Limb (tissue), 2 donors: Measurements from ENCODE around the gene FLT3.

Experiments
- DNase-seq, 2 donors: peaks; one replicate each; pipeline ENCODE4 v3.0.0-alpha.2; 2016; ENCODE audit errors: extremely low spot score in 2 of 2

Gene FLT3

DNA sequence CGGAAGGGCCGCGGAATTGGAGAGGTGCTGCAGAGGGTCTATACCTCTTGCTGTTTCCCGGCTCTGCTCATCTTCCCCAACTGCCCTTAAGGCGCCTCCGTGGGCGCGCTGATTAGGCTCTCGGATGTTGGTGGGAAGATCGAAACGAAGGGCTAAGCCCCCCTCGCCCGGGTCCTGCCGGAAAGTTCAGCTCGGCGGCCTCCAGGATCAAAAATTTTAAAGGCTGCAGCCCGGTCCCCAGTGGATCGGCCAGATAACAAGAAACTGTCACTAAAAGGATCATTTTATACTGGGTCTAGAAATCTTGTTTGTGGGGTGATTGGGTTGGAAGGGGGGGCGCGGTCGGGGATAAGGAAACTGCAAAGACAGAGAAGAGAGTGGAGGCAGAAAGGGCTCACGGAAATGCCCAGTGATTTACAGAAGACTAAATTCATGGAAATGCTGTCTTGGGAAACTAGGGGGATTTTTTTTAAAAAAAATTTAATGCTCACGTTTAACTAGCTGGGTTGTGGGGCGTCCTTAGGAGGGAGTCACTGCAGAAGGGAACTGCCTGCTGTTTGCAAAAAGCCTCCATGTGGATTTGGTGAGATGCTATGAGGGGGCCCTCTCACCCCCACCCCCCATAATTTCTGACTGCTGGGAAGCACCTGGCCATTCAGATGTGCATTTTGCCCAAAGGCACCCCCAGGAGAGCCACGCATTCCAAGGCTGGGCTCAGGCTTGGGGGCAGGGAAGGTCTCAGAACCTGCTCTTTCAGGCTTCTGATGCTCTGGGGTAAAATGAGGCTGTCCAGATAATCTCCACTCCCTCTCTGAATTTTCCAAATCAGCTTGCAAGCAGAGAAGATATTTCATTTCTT is 138.9 kb downstream of the FLT3 start:
- DNase-seq, result no peak

DNA sequence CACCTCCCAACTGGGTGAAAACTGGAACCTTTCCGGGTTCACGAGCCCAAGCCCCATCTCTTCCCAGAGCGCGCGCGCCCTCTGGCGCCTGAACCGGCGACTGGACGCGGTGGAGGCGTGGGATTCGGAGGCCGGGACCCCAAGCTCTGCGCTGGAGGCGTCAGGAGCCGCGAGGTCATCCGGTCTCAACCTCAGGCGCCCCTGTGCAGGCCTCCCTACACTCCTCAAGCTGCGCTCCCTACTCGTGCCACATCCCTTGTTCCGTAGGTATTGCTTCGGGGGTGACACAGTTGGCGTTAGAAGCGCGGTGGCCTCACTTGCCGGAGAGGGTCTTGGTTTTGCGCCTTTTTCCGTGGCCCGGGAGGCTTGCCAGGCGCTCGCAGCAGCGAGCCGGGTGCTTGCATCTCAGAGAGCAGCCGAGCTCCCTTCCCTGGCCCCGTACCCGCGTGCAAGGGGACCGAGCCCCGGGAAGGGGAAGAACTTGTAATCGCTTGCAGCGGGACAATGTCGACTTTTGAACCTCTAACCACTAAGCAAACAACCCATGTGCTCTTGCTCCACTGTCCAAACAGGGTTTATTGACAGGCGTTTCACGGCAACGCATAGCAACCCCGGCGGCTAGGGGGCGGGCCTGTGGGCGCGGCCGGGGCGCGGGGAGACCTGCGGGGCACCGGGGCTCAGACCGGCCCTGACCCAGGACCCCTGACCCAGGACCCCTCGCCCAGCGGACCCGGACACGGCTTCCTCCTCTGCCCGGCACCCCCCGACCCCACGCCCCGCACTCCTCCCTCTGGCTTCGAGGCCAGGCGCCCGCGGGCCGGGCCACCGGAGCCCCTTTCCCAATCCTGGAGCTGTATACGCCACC is 139.8 kb downstream of the FLT3 start:
- DNase-seq, result peak in 1 of 2 donors; percentile 66

DNA sequence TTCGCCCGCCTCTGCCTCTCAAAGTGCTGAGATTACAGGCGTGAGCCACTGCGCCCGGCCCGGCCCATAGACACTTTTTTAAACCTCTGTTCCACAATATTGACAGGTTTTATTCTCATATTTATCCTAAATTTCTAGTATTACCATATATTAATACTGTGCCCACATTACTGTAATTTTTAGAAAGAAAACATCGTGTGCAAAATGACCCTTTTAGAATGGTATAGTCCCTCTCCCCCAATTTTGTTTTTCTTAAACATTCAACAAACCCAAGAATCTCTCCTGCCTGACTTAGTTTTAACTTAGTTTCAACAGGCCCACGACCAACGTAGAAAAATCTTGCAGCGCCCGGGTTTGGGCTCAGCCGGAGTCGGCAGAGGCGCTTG is 140.4 kb downstream of the FLT3 start:
- no peak for DNase-seq

DNA sequence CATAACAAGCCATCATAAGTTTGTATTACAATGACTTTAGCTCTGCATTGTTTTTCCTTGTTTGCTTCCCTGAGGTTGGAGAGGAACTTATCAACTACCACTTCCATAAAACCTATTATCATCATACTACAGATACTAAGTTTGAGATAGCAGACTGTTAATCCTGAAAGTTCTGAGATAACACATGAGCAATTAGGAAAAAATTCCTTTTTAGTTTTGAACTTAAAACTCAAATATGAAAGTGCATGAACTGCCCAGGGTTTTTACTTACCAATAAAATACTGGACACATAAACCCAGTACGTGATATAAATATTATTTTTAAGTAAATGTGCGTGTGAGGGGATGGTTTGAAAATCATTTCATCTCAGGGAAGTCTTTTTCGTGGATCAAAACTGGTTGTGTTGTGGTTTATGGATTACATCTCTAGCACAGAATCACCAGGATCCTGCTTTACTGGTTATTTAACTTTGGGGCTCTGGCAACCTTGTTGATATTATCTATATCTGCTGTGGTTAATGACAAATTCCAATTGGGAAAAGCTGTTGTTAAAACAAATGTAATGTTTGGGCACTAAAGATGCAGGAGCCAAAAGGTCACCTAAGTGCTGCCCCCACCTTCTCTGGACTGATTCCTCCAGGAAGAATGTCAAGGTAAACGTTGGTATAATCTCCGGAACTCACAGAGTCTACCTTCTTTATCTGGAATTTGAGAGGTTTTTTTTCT is 143.6 kb downstream of the FLT3 start:
- DNase-seq, result no peak

DNA sequence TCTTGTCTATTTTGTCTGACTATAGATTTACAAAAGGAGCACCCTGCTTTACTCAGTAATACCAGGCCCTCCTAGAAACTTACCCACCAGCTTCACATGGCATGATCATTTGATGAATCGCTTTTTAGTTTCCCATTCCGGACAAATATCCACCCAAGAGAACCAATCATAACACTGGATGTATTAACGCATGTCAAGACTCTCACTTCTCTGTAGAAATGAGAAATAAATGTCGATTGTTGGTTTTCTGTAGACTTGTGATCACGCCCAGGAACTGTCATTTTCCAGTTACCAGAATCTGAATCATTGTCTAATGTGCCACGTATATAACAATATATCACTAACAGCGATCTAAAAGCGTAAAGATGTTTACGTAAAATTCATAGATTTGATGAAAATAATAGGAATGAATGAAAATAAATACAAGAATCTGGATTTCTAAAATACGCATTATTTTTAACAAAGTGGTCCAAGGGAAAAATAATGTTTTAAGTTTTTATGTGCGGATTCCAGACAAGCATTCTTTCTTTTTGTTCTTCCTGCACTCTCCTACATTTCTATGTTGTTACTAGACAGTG is 145.3 kb downstream of the FLT3 start:
- no peak for DNase-seq

DNA sequence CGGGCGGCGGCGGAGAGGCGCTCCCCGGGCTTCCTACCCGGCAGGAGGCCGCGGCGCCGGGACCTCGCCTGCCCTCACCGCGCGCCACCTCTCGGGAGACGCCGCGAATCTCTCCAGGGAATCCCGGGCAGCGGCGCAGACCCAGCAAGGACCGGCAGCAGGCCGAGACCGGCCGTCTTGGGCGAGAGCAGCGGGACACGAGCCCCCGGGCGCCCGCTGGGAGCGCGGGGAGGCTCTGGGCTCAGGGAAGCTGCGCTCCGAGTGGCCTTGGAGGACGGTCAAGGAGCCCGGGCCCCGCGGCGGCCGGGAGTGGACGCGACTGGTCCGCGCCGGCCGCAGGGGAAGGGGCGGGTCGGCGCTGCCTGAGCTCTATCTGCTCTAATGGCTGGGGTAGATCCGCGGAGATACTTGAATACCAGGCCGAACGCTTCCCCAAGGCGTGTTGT is 145.9 kb downstream of the FLT3 start:
- DNase-seq, result no peak

DNA sequence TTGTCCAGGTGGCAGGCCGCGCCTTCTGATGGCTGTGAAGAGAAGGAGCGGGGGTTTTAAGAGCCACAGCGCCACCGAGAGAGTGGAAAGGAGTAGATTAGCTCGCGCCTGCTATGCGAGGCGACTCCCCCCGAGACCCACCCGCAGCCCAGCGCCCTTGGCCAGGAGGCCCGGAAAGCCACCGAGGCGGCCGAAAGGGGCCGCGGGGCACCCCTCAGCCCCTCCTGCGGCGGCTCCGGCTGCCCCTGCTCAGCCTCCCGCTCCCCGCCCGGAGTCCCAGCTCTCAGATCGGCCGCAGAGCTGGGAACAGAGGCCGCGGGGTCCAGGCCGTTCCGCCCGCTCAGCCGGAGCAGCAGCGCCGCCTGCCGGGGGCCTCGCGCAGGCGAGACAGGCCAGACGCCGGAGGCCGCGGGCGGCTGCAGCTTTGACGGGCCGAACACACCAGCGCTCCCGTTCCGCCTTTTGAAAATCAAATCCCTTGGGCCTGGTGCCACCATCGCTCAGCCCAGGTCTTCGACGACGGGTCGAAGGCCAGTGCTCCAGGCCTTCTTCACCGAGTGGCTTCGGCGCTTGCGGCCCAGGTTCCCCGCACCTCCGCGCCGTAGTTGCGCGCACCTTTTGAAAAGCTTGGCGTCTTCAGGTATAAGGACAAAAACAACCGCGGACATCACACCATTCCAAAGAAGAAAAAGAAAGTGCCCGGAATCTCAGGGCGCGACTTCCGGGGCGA is 146.5 kb downstream of the FLT3 start:
- DNase-seq, result peak; percentile 68 to 89
